Breast epithelium (tissue), 4 donors: ENCODE data around the gene TMED9. TPM values are rescaled to one million over a fixed set of nuclear protein-coding genes. Genes with fewer than 3 reads are reported as not detected.

Experiments used
- DNase-seq, 2 donors: peaks; one replicate each; pipeline ENCODE4 v3.0.0-alpha.2; 2019; ENCODE audit warnings: low spot score in 2 of 2
- H3K27ac ChIP-seq, 2 donors: fragments of 200-600 bp; sonication (generic) in 1 of 2; one replicate each; pipeline ENCODE4 v1.5.1; 2016 to 2019; ENCODE audit warnings: mild to moderate bottlenecking in 1 of 2
- H3K27me3 ChIP-seq, 2 donors: fragments of 200-600 bp; sonication (generic) in 1 of 2; one replicate each; pipeline versions ENCODE4 v1.5.1 to v1.6.0; 2017 to 2019; ENCODE audit warnings: control low read depth in 1 of 2, mild to moderate bottlenecking in 1 of 2
- H3K36me3 ChIP-seq: fragments of 200-600 bp; one replicate; pipeline ENCODE4 v1.5.1; 2019
- H3K4me1 ChIP-seq, 2 donors: fragments of 200-600 bp; sonication (generic); one replicate each; pipeline ENCODE4 v1.5.1; 2016 to 2019; ENCODE audit warnings: control low read depth in 1 of 2
- H3K4me3 ChIP-seq, 3 donors: fragments of 200-600 bp; sonication (generic); 1 replicate in 2 of 3; 2 replicates in 1 of 3; pipeline ENCODE4 v1.5.1; 2016 to 2019; ENCODE audit warnings: mild to moderate bottlenecking in 3 of 3, moderate library complexity in 2 of 3
- H3K9me3 ChIP-seq, 2 donors: fragments of 200-600 bp; sonication (generic) in 1 of 2; one replicate each; pipeline ENCODE4 v1.5.1; 2016 to 2019; ENCODE audit warnings: control low read depth in 1 of 2
- CTCF ChIP-seq, 3 donors: fragments of 450-650 bp; IDR thresholded peaks; one replicate each; pipeline ENCODE4 v1.5.1; 2016 to 2017; ENCODE audit warnings: antibody characterized with exemption in 3 of 3, mild to moderate bottlenecking in 3 of 3, moderate library complexity in 3 of 3
- POLR2A ChIP-seq: fragments of 450-650 bp; IDR thresholded peaks from one replicate; pipeline ENCODE4 v1.6.1; 2016; ENCODE audit warnings: antibody characterized with exemption, mild to moderate bottlenecking, moderate library complexity
- POLR2AphosphoS5 ChIP-seq, 3 donors: sonication (generic); formaldehyde crosslinking; IDR thresholded peaks; one replicate each; pipeline ENCODE4 v1.6.1; 2017; ENCODE audit warnings: antibody characterized with exemption in 3 of 3
- intact Hi-C: fragments of 100-400 bp; cut with DNase I; formaldehyde crosslinking; loops from one replicate; pipeline ENCODE4 v1.15.1; 2023; ENCODE audit warnings: low total_unique reads
- total RNA-seq, 3 donors: library from RNA; depleted of rRNA; stranded (reverse); fragments of >200 nt; gene quantifications; one replicate each; pipeline ENCODE4 v1.1.0, GENCODE V29; 2016

Gene TMED9
- total RNA-seq, 3 donors from 2014 or later, result 75.4 to 109 (median 95.1) TPM

GRCh38 chr5:177565046-177565445, 27.0 kb upstream of the TMED9 start:
- H3K9me3 ChIP-seq, result peaks cover 0 to 8% of the 10 kb centered on the region in 2 donors
- TF ChIP-seq CTCF (IDR thresholded peaks at IDR 0.05), result no peak
- TF ChIP-seq POLR2AphosphoS5 (IDR thresholded peaks at IDR 0.05), result no peak
- TF ChIP-seq POLR2A, result no peak
- no peak for DNase-seq

GRCh38 chr5:177568326-177568725, 23.7 kb upstream of the TMED9 start:
- no peak overlapping the region for H3K4me3 ChIP-seq
- intact Hi-C loops, result no loop called here
- TF ChIP-seq POLR2A (no peak), POLR2AphosphoS5 (IDR thresholded peaks at IDR 0.05) (no peak), CTCF (IDR thresholded peaks at IDR 0.05) (no peak)
- no peaks in the 10 kb centered on the region for H3K4me1 ChIP-seq
- H3K9me3 ChIP-seq, result no peaks in the 10 kb centered on the region
- no peaks in the 10 kb centered on the region for H3K27me3 ChIP-seq
- H3K36me3 ChIP-seq, result no peaks in the 10 kb centered on the region
- no peak overlapping the region for H3K27ac ChIP-seq
- no peak for DNase-seq

More at GRCh38 chr5:177565046-177565445, 27.0 kb upstream of the TMED9 start:
- no peaks in the 10 kb centered on the region for H3K36me3 ChIP-seq
- intact Hi-C loops, result no loop called here
- no peak overlapping the region for H3K4me3 ChIP-seq
- no peaks in the 10 kb centered on the region for H3K4me1 ChIP-seq
- H3K27ac ChIP-seq, result no peak overlapping the region
- H3K27me3 ChIP-seq, result no peaks in the 10 kb centered on the region

- no peaks in the 10 kb centered on the region for H3K9me3 ChIP-seq
- DNase-seq, result no peak
- TF ChIP-seq CTCF (IDR thresholded peaks at IDR 0.05), result no peak
- TF ChIP-seq POLR2A, result no peak
- TF ChIP-seq POLR2AphosphoS5 (IDR thresholded peaks at IDR 0.05), result no peak
- no peaks in the 10 kb centered on the region for H3K36me3 ChIP-seq
- intact Hi-C loops, result no loop called here
- no peak overlapping the region for H3K27ac ChIP-seq
- no peaks in the 10 kb centered on the region for H3K4me1 ChIP-seq
- no peak overlapping the region for H3K4me3 ChIP-seq
- H3K27me3 ChIP-seq, result no peaks in the 10 kb centered on the region
These were observed 22.1 kb upstream of the TMED9 start for GRCh38 chr5:177569894-177570293.

GRCh38 chr5:177575488-177575887, 16.5 kb upstream of the TMED9 start:
- peak in 1 of 2 donors; percentile 23 for DNase-seq

GRCh38 chr5:177576169-177576568, 15.8 kb upstream of the TMED9 start:
- Histone ChIP-seq H3K27me3 (no peaks in the 10 kb centered on the region), H3K27ac (peak overlapping the region; percentile 74 to 77), H3K9me3 (no peaks in the 10 kb centered on the region), H3K4me1 (no peaks in the 10 kb centered on the region), H3K36me3 (no peaks in the 10 kb centered on the region), H3K4me3 (no peak overlapping the region)
- intact Hi-C loops, result no loop called here
- DNase-seq, result no peak
- TF ChIP-seq CTCF (IDR thresholded peaks at IDR 0.05) (no peak), POLR2AphosphoS5 (IDR thresholded peaks at IDR 0.05) (no peak), POLR2A (no peak)

More at GRCh38 chr5:177575488-177575887, 16.5 kb upstream of the TMED9 start:
- Histone ChIP-seq H3K27ac (peak overlapping the region; percentile 74 to 77), H3K4me3 (no peak overlapping the region), H3K36me3 (no peaks in the 10 kb centered on the region), H3K27me3 (no peaks in the 10 kb centered on the region), H3K4me1 (no peaks in the 10 kb centered on the region), H3K9me3 (no peaks in the 10 kb centered on the region)
- TF ChIP-seq POLR2AphosphoS5 (IDR thresholded peaks at IDR 0.05) (no peak), POLR2A (no peak), CTCF (IDR thresholded peaks at IDR 0.05) (no peak)
- intact Hi-C loops, result no loop called here
